ENCODE data around the gene SEC61G.

DNA sequence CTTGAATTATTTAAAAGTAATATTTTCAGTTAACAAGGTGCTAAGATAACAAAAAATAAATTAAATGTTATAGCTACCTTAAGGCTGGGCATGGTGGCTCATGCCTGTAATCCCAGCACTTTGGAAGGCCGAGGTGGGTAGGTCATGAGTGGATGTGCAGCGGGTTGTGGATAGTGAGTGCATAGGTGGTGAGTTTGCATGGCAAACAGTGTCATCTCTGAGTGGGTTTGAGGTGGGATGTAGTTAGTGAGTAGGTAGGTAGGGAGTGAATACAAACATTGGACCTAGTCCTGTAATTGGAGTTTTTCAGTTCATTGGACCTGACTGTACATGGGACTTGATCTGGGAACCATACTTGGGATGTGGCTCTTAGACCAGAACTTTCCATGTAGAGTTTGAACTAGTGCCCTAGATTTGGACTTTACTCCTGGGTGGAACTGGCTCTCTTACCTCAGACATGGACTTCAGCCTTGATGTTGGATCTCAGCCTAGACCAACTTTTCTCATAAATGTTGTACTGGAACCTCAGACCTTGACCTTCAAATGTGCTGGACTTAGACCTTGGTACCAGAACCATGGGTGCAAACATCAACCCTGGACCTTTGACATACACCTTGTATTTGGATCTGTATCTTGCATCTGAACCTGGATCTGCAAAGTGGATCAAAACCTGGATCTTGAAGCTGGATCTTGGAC lies 47.0 kb downstream of the SEC61G start:
- TF ChIP-seq, protein P1, sequence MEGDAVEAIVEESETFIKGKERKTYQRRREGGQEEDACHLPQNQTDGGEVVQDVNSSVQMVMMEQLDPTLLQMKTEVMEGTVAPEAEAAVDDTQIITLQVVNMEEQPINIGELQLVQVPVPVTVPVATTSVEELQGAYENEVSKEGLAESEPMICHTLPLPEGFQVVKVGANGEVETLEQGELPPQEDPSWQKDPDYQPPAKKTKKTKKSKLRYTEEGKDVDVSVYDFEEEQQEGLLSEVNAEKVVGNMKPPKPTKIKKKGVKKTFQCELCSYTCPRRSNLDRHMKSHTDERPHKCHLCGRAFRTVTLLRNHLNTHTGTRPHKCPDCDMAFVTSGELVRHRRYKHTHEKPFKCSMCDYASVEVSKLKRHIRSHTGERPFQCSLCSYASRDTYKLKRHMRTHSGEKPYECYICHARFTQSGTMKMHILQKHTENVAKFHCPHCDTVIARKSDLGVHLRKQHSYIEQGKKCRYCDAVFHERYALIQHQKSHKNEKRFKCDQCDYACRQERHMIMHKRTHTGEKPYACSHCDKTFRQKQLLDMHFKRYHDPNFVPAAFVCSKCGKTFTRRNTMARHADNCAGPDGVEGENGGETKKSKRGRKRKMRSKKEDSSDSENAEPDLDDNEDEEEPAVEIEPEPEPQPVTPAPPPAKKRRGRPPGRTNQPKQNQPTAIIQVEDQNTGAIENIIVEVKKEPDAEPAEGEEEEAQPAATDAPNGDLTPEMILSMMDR (conservative IDR thresholded peaks at IDR 0.05; ENCODE audit: low read depth, low read length): no peak
- TF ChIP-seq, protein P2, sequence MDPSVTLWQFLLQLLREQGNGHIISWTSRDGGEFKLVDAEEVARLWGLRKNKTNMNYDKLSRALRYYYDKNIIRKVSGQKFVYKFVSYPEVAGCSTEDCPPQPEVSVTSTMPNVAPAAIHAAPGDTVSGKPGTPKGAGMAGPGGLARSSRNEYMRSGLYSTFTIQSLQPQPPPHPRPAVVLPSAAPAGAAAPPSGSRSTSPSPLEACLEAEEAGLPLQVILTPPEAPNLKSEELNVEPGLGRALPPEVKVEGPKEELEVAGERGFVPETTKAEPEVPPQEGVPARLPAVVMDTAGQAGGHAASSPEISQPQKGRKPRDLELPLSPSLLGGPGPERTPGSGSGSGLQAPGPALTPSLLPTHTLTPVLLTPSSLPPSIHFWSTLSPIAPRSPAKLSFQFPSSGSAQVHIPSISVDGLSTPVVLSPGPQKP (IDR thresholded peaks at IDR 0.05; ENCODE audit: borderline replicate concordance, low read depth, low read length): no peak
- TF ChIP-seq POLR2A (IDR thresholded peaks at IDR 0.05; ENCODE audit: low read depth, low read length) (no peak), NFE2L2 (IDR thresholded peaks at IDR 0.05; ENCODE audit: low read depth, low read length) (no peak), BHLHE40 (IDR thresholded peaks at IDR 0.05; ENCODE audit: low read depth, low read length) (no peak), CEBPB (IDR thresholded peaks at IDR 0.05; ENCODE audit: low read depth, low read length) (no peak), MAZ (IDR thresholded peaks at IDR 0.05; ENCODE audit: borderline replicate concordance, low read depth, low read length) (no peak), RFX5 (IDR thresholded peaks at IDR 0.05; ENCODE audit: low read depth, low read length) (no peak), CHD1 (IDR thresholded peaks at IDR 0.05; ENCODE audit: low read depth, low read length) (no peak), FOS (IDR thresholded peaks at IDR 0.05; ENCODE audit: low read depth, low read length) (no peak), SMC3 (IDR thresholded peaks at IDR 0.05; ENCODE audit: low read depth, low read length) (no peak)
- TF ChIP-seq, protein P3, sequence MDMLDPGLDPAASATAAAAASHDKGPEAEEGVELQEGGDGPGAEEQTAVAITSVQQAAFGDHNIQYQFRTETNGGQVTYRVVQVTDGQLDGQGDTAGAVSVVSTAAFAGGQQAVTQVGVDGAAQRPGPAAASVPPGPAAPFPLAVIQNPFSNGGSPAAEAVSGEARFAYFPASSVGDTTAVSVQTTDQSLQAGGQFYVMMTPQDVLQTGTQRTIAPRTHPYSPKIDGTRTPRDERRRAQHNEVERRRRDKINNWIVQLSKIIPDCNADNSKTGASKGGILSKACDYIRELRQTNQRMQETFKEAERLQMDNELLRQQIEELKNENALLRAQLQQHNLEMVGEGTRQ (IDR thresholded peaks at IDR 0.05; ENCODE audit: low read depth, low read length): no peak

Data from IMR-90 (cell line).